ENCODE data around the gene ST6GALNAC4.
A peak's percentile ranks its signal among the peaks of the same experiment; 100 is the strongest.
"Not testable (repeated sequence)": the region's sequence is repeated elsewhere in the genome, so short reads cannot be mapped to it uniquely, and the experiment has no call there.

The ST6GALNAC4 gene

DNA sequence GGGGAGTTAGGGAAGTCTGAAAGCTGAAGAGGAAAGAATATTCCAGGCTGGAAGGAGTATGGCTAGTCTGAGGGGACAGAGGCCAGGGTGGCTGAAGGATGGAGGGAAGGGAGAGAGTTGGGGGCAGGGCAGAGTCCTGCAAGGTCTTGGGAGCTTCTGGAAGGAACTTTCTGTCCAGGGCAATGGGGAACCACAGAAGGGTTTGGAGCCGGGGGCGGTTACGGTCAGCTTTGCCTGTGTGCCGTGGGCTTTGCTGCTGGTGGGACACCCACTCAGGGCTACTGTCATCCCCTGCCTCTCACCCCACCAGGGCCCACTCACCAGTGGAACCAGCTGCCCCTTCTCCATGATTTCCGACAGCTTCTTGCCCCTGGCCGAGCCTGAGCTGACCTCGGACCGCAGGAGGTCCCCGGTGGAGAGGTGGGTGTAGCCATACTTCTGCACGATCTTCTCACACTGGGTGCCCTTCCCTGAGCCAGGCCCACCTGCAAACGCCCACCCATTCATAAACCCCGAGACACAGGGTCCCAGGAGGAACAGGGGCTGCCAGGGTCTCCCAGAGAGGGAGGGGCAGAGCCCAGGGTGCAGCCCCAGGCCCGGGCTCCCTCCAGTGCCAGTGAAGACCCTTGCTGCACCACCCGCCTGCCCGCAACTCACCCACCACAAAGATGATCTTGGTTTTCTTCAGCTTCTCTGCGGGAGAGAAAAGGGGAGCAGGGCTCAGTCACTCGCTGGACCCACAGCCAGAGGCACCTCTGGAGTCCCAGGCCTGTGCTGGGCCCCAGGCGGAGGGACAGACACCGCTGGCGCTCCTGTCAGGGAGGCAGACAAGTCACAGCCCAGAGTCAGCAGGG is 44.2 kb downstream of the ST6GALNAC4 start:
- Mint-ChIP-seq H3K9me3 (ENCODE audit: low read depth) (no peaks in the 10 kb centered on the region), H3K27me3 (no peaks in the 10 kb centered on the region), H3K4me3 (no peak overlapping the region), H3K4me1 (ENCODE audit: low read depth) (peaks cover 3% of the 10 kb centered on the region), H3K36me3 (no peaks in the 10 kb centered on the region), H3K27ac (no peak overlapping the region)

DNA sequence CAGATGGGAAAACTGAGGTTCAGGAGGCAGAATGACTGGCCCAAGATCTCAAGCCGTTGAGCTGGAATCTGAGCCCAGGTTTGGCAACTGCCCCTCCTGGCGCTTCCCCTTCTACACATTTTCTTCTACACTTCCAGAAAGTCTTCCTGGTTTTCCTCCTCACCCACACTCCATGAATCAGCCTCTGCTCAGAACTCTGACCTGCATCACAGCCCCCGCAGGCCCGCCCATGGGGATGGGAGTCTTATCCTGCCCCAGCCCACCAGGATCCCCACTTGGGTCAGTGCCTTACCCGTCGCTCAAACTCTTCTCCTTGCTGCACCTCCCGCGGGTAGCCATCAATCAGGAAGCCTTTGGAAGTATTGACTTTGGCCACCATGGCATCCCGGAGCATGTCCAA is 45.3 kb downstream of the ST6GALNAC4 start:
- no peaks in the 10 kb centered on the region for H3K27me3 Mint-ChIP-seq
- H3K4me1 Mint-ChIP-seq (ENCODE audit: low read depth), result no peaks in the 10 kb centered on the region
- H3K9me3 Mint-ChIP-seq (ENCODE audit: low read depth), result no peaks in the 10 kb centered on the region
- H3K27ac Mint-ChIP-seq, result no peak overlapping the region
- no peaks in the 10 kb centered on the region for H3K36me3 Mint-ChIP-seq
- H3K4me3 Mint-ChIP-seq, result no peak overlapping the region

DNA sequence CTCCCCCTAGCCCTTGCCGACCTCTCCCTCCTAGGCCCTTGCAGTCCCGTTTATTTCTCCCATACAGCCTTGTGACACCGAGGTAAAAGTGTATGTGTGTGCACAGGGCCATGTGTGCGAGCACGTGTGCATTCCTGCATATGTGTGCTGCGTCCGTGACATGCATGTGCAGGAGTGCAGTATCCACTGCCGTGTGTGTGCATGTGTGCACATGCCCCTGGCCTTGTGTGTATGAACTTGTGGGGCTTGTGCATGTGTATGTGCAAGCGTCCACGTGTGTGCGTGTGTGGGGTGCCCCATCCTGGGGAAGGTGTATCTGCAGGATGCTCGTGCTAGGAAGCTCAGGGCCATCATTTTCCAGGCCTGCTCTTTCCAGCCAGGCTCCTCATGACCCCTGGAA is 46.0 kb downstream of the ST6GALNAC4 start:
- H3K36me3 Mint-ChIP-seq, result peaks cover under 1% of the 10 kb centered on the region
- H3K9me3 Mint-ChIP-seq (ENCODE audit: low read depth), result no peaks in the 10 kb centered on the region
- no peaks in the 10 kb centered on the region for H3K27me3 Mint-ChIP-seq
- H3K4me3 Mint-ChIP-seq, result no peak overlapping the region
- H3K27ac Mint-ChIP-seq, result no peak overlapping the region
- peaks cover 1% of the 10 kb centered on the region for H3K4me1 Mint-ChIP-seq (ENCODE audit: low read depth)

DNA sequence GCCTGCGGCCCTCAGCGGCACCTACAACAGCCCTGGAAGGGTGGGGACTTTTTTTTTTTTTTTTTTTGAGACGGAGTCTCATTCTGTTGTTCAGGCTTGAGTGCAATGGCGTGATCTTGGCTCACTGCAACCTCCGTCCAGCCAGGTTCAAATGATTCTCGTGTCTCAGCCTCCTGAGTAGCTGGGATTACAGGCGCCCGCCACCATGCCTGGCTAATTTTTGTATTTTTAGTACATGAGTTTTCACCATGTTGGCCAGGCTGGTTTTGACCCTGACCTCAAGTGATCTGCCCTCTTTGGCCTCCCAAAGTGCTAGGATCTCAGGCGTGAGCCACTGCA is 46.7 kb downstream of the ST6GALNAC4 start:
- H3K27me3 Mint-ChIP-seq; H3K9me3 Mint-ChIP-seq (ENCODE audit: low read depth); H3K4me1 Mint-ChIP-seq (ENCODE audit: low read depth); H3K27ac Mint-ChIP-seq; H3K4me3 Mint-ChIP-seq; H3K36me3 Mint-ChIP-seq: not testable (repeated sequence)

DNA sequence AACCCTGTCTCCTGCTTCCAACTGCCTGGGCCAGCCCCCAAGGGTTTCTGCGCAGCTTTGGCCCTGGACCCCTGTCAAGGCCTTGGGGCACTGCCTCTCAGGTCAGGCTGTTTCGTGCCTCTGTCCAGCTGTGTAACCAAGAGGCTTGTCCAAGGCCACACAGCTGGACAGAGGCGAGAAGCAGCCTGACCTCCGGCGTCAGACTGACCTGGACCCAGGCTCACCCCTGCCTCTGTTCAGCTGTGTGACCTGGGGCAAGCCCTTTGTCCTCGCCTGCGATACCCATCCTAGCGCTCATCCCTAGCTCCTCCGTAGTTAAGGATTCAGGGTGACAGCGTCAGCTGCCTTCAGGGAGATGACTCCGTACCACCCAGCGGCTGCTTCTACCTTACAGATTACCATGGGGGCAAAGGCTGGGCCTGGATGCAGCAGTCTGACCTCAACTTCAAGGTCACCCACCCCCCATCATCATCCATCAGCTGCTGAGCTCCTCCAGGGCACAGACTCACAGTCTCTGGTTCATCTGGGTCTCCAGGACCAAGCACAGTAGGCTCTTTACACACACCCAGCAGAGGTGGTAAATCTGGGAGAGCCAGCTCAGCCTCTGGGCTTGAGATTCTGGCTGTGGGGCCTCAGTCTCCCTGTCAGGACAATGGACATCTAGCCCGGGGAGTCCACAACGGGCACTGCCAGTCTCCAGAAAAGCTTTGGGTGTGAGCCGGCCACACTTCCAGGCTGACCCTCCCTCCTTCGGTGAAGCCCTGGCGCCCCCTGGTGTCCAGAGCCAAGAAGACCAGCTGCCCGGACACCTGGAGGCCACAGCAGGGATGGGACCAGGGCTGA is 47.3 kb downstream of the ST6GALNAC4 start:
- Mint-ChIP-seq H3K9me3 (ENCODE audit: low read depth) (no peaks in the 10 kb centered on the region), H3K4me3 (no peak overlapping the region), H3K27me3 (no peaks in the 10 kb centered on the region), H3K36me3 (peaks cover 3% of the 10 kb centered on the region), H3K4me1 (ENCODE audit: low read depth) (peaks cover 15% of the 10 kb centered on the region), H3K27ac (no peak overlapping the region)

DNA sequence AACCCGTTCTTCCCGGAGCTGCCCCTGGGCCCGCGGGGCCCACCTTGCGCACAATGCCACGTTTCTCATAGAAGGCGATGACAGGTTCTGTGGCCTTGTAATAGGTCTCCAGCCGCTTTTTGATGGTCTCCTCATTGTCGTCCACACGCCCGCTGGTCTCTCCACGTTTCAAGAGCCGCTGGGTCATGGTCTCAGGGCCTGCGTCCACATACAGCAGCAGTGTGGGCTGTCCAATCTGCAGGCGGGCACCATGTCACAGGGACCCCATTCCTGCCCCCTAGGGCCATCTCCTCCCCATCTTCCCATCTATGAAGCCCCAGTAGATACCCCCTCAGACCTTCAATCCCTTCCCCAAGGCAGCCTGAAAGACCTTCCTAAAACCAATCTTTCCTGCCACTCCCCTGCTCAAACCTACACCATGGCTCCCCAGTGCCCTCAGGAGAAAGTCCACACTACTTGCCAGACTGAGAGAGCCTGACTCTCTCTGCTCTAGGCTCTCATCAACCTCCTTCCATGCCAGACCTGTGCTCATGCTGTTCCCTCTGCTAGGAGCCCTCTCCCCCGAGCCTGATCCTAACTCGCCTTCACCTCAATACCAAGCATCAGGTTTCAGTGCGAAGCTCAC is 48.5 kb downstream of the ST6GALNAC4 start:
- H3K9me3 Mint-ChIP-seq (ENCODE audit: low read depth), result no peaks in the 10 kb centered on the region
- H3K27me3 Mint-ChIP-seq, result no peaks in the 10 kb centered on the region
- H3K4me1 Mint-ChIP-seq (ENCODE audit: low read depth), result peaks cover 16% of the 10 kb centered on the region
- H3K36me3 Mint-ChIP-seq, result peaks cover 3% of the 10 kb centered on the region
- H3K27ac Mint-ChIP-seq, result no peak overlapping the region
- H3K4me3 Mint-ChIP-seq, result no peak overlapping the region

DNA sequence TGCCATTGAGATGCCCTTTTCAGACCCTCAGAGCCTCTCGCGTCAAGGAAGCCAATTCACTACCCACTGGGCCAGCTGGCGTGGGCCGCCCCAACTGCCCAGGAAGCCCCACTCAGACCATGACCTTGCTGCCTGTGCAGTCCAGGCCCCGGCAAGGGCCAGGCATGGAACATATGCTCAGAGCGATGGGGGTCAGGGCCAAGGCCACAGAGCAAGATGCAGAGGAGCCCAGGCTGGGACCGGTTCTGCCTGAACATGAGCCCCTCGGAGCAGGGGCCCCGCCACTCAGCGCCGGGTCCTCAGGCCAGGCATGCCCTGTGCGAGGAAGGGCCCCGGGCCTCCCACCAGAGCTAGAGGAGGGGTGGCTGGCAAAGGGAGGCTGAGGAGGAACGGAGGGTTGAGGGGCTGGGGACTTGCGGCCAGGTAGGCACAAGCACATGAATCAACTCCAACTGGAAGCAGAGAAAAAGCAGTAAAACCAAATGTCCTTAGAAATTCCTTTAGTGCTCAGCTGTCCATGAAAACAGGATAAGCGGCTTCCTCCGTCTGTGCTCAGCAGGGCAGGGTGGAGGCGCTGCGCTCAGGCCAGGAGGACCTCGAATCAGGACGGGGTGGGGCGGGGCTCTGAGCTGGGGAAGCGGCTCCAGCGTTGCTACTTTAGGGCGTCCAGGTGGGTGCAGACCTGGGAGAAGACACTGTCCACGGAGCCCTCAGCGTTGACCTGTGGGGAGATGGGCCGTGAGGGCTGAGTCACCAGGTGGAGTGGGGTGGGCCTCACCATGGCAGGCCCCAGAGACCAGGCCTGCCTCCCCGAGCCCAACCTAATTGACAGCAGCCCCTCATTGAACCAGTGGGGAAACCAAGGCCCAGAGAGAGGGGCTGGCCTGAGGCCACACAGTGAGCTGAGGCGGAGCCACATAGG is 49.2 kb downstream of the ST6GALNAC4 start:
- no peaks in the 10 kb centered on the region for H3K9me3 Mint-ChIP-seq (ENCODE audit: low read depth)
- peaks cover 3% of the 10 kb centered on the region for H3K36me3 Mint-ChIP-seq
- no peak overlapping the region for H3K4me3 Mint-ChIP-seq
- no peaks in the 10 kb centered on the region for H3K27me3 Mint-ChIP-seq
- no peak overlapping the region for H3K27ac Mint-ChIP-seq
- peaks cover 23% of the 10 kb centered on the region for H3K4me1 Mint-ChIP-seq (ENCODE audit: low read depth)

DNA sequence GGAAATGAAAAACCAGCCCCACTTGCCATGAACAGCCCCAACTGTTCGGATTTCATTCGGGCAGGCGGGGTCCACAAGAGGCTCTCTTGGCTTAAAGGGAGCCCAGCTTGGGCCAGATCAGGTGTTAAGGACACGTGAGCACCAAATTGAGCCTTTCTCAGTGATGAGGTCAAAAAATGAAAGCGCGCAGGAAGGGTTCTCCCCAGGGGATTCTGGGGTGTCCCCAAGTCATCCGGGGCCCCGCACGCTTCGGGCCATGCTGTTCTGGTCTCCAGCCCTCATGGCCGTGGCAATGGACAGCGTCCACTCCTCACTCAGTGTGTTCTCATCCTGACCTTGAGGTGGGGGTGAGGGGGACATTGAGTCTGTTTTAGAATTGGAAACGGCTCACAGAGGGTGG is 50.3 kb downstream of the ST6GALNAC4 start:
- H3K36me3 Mint-ChIP-seq, result peaks cover 3% of the 10 kb centered on the region
- H3K27me3 Mint-ChIP-seq, result no peaks in the 10 kb centered on the region
- H3K9me3 Mint-ChIP-seq (ENCODE audit: low read depth), result no peaks in the 10 kb centered on the region
- no peak overlapping the region for H3K4me3 Mint-ChIP-seq
- H3K4me1 Mint-ChIP-seq (ENCODE audit: low read depth), result peaks cover 30% of the 10 kb centered on the region
- H3K27ac Mint-ChIP-seq, result no peak overlapping the region

DNA sequence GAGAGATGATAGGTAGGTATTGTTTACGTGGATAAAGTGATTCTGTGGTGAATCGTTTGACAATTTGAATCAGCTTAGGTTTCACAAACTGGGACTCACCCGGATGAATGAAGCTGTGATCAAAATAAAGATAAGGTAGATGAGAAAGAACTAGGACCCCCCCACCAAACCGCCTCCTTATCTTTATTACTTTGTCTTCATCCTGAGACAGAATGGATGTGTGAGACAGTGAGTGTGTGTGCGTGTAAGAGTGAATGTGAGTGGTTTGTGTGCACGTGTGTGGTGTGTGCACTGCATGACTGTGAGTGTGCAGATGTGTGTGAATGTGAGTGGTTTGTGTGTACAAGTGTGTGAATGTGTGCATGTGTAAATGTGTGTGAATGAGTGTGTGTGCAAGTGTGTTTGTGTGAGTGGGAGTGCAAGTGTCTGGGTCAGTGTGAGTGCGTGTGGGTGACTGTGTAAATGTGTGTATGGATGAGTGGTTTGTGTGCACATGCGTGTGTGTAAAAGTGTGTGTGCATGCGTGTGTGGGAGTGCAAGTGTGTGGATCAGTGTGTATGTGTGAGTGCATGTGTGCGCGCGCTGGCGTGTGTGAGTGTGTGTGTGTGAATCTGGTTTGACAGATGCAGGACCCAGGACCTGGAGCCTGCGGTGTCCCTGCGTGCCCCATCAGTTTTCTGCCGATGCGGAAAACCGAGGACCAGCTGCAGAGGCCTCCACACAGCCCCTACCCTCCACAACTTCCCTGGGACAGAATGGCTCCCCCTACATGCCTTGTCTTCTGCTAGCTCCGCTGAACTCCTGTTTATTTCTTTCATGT is 51.0 kb downstream of the ST6GALNAC4 start:
- Mint-ChIP-seq H3K4me1 (ENCODE audit: low read depth) (peaks cover 36% of the 10 kb centered on the region), H3K27me3 (no peaks in the 10 kb centered on the region), H3K36me3 (peaks cover 3% of the 10 kb centered on the region), H3K27ac (peak overlapping the region; percentile 75), H3K4me3 (peak overlapping the region; percentile 18), H3K9me3 (ENCODE audit: low read depth) (no peaks in the 10 kb centered on the region)

DNA sequence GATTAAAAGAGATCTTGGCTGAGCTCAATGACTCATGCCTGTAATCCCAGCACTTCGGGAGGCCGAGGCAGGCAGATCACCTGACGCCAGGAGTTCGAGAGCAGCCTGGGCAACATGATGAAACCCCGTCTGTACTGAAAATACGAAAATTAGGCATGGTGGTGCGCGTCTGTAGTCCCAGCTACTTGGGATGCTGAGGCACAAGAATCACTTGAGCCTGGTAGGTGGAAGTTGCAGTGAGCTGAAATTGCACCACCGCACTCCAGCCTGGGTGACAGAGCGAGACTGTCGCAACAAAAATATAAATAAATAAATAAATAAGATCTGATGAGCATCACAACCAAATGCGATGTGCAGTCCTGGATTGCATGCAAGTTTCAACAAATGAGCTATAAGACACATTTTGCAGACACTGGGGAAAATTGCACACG is 53.6 kb downstream of the ST6GALNAC4 start:
- no peak overlapping the region for H3K4me3 Mint-ChIP-seq
- peak overlapping the region; percentile 85 for H3K27ac Mint-ChIP-seq
- peaks cover 3% of the 10 kb centered on the region for H3K36me3 Mint-ChIP-seq
- H3K4me1 Mint-ChIP-seq (ENCODE audit: low read depth), result peaks cover 43% of the 10 kb centered on the region
- H3K9me3 Mint-ChIP-seq (ENCODE audit: low read depth), result no peaks in the 10 kb centered on the region
- no peaks in the 10 kb centered on the region for H3K27me3 Mint-ChIP-seq

DNA sequence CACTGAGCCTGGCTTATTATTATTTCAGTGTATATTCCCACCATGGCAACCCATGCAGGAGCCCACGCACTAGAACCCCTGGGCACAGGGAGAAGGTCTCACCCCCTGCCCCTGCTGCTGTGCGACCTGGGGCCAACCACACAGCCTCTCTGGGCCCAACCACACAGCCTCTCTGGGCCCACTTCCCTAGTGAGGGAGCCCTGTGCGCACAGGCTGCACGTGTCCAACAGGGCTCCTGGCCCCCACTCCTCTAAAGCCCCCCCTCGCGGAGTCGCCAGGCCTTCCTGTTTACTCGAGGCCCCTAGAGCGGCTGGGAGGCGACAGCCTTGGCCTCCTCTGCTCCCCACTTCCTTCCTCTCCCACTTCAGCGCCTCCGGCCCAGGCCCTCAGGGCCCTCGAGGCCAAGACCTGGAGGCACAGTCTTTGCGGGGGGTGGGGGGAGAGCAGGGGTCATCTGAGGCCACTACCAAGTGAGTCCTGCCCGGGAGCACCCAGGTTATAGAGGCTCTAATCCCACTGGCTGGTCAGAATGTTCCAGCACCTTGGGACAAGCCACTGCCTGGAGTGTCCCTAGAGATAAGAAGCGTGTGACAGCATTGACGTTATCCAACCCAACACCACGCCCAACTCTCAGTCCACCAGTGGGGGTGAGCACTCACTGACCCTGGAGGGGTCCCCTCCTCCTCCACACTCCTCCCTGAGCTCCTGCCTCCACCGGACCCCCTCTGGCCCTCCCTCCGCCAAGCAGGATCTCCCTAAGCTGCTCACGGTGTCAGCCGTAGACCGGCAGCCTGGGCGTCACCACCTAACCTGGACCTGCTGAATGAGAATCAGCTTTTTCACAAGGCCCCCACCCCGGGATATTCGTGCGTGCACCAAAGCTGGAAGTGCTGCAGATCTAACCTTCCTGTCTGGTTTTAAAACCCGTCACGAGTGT is 54.5 kb downstream of the ST6GALNAC4 start:
- peak overlapping the region; percentile 23 for H3K4me3 Mint-ChIP-seq
- no peaks in the 10 kb centered on the region for H3K27me3 Mint-ChIP-seq
- H3K36me3 Mint-ChIP-seq, result peaks cover 3% of the 10 kb centered on the region
- peaks cover 47% of the 10 kb centered on the region for H3K4me1 Mint-ChIP-seq (ENCODE audit: low read depth)
- H3K27ac Mint-ChIP-seq, result peak overlapping the region; percentile 85
- no peaks in the 10 kb centered on the region for H3K9me3 Mint-ChIP-seq (ENCODE audit: low read depth)

DNA sequence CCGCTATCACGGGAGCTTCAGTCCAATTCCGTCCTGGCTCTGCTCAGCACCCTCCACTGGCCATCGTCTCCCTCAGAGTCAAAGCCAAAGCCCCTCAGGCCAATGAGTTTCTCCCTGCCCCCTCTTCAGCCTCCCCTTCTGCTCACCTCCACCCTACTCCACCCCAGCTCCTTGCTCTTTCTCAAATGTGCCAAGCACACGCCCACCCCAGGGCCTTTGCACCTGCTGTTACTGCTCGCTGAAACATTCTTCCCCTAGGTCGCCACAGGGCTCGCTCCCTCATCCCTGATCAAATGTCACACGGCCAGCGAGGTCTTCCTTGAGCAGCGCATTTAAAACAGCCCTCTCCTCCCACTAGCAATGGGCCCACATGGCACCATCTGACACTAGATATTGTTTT is 56.1 kb downstream of the ST6GALNAC4 start:
- Mint-ChIP-seq H3K36me3 (peaks cover 1% of the 10 kb centered on the region), H3K9me3 (ENCODE audit: low read depth) (no peaks in the 10 kb centered on the region), H3K27ac (peak overlapping the region; percentile 16)

DNA sequence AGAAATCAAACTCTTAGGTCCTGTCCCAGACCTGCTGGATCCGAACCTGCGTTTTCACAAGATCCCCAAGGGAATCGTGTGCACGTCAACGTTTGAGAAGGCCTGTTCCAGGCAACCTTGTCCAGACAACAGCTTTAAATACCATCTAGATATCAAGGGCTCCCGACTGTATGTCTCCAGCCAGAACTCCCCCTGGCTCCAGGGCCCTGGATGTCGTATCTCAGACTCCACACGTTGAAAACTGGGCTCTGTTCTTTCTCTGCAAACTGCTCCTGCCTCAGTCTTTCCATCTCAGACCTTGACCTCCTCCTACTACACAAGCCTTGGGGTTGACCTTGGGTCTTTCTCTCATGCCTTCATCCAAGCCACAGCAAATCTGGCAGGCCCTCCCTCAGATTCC is 56.6 kb downstream of the ST6GALNAC4 start:
- Mint-ChIP-seq H3K9me3 (ENCODE audit: low read depth) (no peaks in the 10 kb centered on the region), H3K27me3 (no peaks in the 10 kb centered on the region), H3K27ac (peak overlapping the region; percentile 16), H3K4me3 (peak overlapping the region; percentile 5), H3K4me1 (ENCODE audit: low read depth) (peaks cover 46% of the 10 kb centered on the region), H3K36me3 (no peaks in the 10 kb centered on the region)

More for the DNA sequence above, 56.1 kb downstream of the ST6GALNAC4 start:
- peak overlapping the region; percentile 5 for H3K4me3 Mint-ChIP-seq
- no peaks in the 10 kb centered on the region for H3K27me3 Mint-ChIP-seq
- H3K4me1 Mint-ChIP-seq (ENCODE audit: low read depth), result peaks cover 48% of the 10 kb centered on the region
